GM10847 (cell line): ENCODE measurements around the gene DGCR2.

Experiments
- POLR2A ChIP-seq: IDR thresholded peaks from 2 replicates; pipeline ENCODE4 v1.6.1; 2011; ENCODE audit not compliant: insufficient read length; ENCODE audit errors: extremely low read depth

Gene DGCR2

GRCh38 chr22:19133561-19133960 lies 11.3 kb upstream of the DGCR2 start:
- no peak for TF ChIP-seq POLR2A

GRCh38 chr22:19132693-19133400 lies 10.6 kb upstream of the DGCR2 start:
- no peak for TF ChIP-seq POLR2A

- no peak for TF ChIP-seq POLR2A
Measured at GRCh38 chr22:19132153-19132552, 9.9 kb upstream of the DGCR2 start.

GRCh38 chr22:19131685-19132015 lies 9.4 kb upstream of the DGCR2 start:
- no peak for TF ChIP-seq POLR2A

GRCh38 chr22:19130959-19131684 lies 8.9 kb upstream of the DGCR2 start, which contains the start of gene TSSK2:
TSS of gene TSSK2 (plus strand) at chr22:19131308. CDS start at chr22:19131400, 92 bp downstream.
- TF ChIP-seq POLR2A, result no peak

GRCh38 chr22:19129871-19130270 lies 7.7 kb upstream of the DGCR2 start:
- TF ChIP-seq POLR2A, result no peak

- TF ChIP-seq POLR2A, result no peak
Measured at GRCh38 chr22:19128946-19129727, 6.9 kb upstream of the DGCR2 start.

GRCh38 chr22:19128009-19128401 lies 5.8 kb upstream of the DGCR2 start:
- no peak for TF ChIP-seq POLR2A

- no peak for TF ChIP-seq POLR2A
Measured at GRCh38 chr22:19127329-19128008, 5.3 kb upstream of the DGCR2 start.

- no peak for TF ChIP-seq POLR2A
Measured at GRCh38 chr22:19126309-19127273, 4.4 kb upstream of the DGCR2 start.

- TF ChIP-seq POLR2A, result no peak
Measured at GRCh38 chr22:19125474-19126308, 3.5 kb upstream of the DGCR2 start.

GRCh38 chr22:19125011-19125410 lies 2.8 kb upstream of the DGCR2 start:
- TF ChIP-seq POLR2A, result no peak

- no peak for TF ChIP-seq POLR2A
Measured at GRCh38 chr22:19124377-19124776, 2.2 kb upstream of the DGCR2 start.

- no peak for TF ChIP-seq POLR2A
Measured at GRCh38 chr22:19123936-19124335, 1.7 kb upstream of the DGCR2 start.
